KBM-7 (cell line): ENCODE data around the gene ITGA5.

Experiments
- DNase-seq: peaks from one replicate; pipeline ENCODE4 v3.0.0-alpha.2; 2015
- in situ Hi-C: fragments of 300-500 bp; cut with MboI; formaldehyde crosslinking; loops from 2 replicates; pipeline ENCODE4 v1.14.3; 2020; ENCODE audit warnings: low sequenced_read_pairs, low pct_unique_long_range_greater_than_20kb, mixed read lengths

The ITGA5 gene

GRCh38 chr12:54415221-54415929 is 3.7 kb downstream of the ITGA5 start:
- DNase-seq: peak; percentile 24
- in situ Hi-C loops: no loop called here

GRCh38 chr12:54413284-54414190 is 5.5 kb downstream of the ITGA5 start:
- in situ Hi-C loops: no loop called here
- peak; percentile 91 for DNase-seq

GRCh38 chr12:54412786-54413185 is 6.3 kb downstream of the ITGA5 start:
- DNase-seq: no peak
- in situ Hi-C loops: no loop called here

GRCh38 chr12:54412348-54412747 is 6.7 kb downstream of the ITGA5 start:
- in situ Hi-C loops: no loop called here
- DNase-seq: no peak

GRCh38 chr12:54411391-54412241 is 7.5 kb downstream of the ITGA5 start:
- no peak for DNase-seq
- in situ Hi-C loops: no loop called here

GRCh38 chr12:54409267-54409666 is 9.8 kb downstream of the ITGA5 start:
- in situ Hi-C loops: no loop called here
- no peak for DNase-seq

- in situ Hi-C loops: no loop called here
- no peak for DNase-seq
Observed at GRCh38 chr12:54407183-54407905, 11.7 kb downstream of the ITGA5 start.

- in situ Hi-C loops: no loop called here
Observed at GRCh38 chr12:54405573-54405972, 13.5 kb downstream of the ITGA5 start.

GRCh38 chr12:54405106-54405505 is 14.0 kb downstream of the ITGA5 start:
- no peak for DNase-seq

More at GRCh38 chr12:54405573-54405972, 13.5 kb downstream of the ITGA5 start:
- DNase-seq: no peak

GRCh38 chr12:54404061-54405004 is 14.7 kb downstream of the ITGA5 start:
- in situ Hi-C loops: no loop called here
- DNase-seq: peak; percentile 83

More at GRCh38 chr12:54405106-54405505, 14.0 kb downstream of the ITGA5 start:
- in situ Hi-C loops: no loop called here

GRCh38 chr12:54401119-54401518 is 17.9 kb downstream of the ITGA5 start:
- in situ Hi-C loops: no loop called here
- DNase-seq: no peak

GRCh38 chr12:54398995-54399793 is 19.9 kb downstream of the ITGA5 start:
- in situ Hi-C loops: loop anchor here (10.0 kb wide), 1 partner anchor 46 kb away; no protein-coding TSS in a partner anchor
- peak; percentile 95 for DNase-seq

GRCh38 chr12:54398218-54398617 is 20.8 kb downstream of the ITGA5 start:
- DNase-seq: no peak
- in situ Hi-C loops: loop anchor here (10.0 kb wide), 1 partner anchor 47 kb away; no protein-coding TSS in a partner anchor

GRCh38 chr12:54397157-54397556 is 21.9 kb downstream of the ITGA5 start:
- DNase-seq: no peak
- in situ Hi-C loops: loop anchor here (10.0 kb wide), 1 partner anchor 48 kb away; no protein-coding TSS in a partner anchor

GRCh38 chr12:54395545-54395944 is 23.5 kb downstream of the ITGA5 start:
- no peak for DNase-seq
- in situ Hi-C loops: loop anchor here (10.0 kb wide), 1 partner anchor 49 kb away; no protein-coding TSS in a partner anchor

GRCh38 chr12:54394986-54395385 is 24.1 kb downstream of the ITGA5 start:
- in situ Hi-C loops: loop anchor here (10.0 kb wide), 1 partner anchor 50 kb away; no protein-coding TSS in a partner anchor
- DNase-seq: no peak
